OCI-LY3 (cell line): ENCODE measurements around the gene CAPN10.

Experiments
- CTCF ChIP-seq: fragments of 200-600, 300-600 bp; sonication (generic); IDR thresholded peaks from 2 replicates; pipeline ENCODE4 v1.5.1; 2014; ENCODE audit warnings: antibody characterized with exemption, low read length, low read depth
- EZH2phosphoT487 ChIP-seq: fragments of 200-600 bp; shearing (Covaris generic); IDR thresholded peaks from 2 replicates; pipeline ENCODE4 v1.6.1; 2018; ENCODE audit warnings: antibody characterized with exemption, mixed run types, low read depth

DNA sequence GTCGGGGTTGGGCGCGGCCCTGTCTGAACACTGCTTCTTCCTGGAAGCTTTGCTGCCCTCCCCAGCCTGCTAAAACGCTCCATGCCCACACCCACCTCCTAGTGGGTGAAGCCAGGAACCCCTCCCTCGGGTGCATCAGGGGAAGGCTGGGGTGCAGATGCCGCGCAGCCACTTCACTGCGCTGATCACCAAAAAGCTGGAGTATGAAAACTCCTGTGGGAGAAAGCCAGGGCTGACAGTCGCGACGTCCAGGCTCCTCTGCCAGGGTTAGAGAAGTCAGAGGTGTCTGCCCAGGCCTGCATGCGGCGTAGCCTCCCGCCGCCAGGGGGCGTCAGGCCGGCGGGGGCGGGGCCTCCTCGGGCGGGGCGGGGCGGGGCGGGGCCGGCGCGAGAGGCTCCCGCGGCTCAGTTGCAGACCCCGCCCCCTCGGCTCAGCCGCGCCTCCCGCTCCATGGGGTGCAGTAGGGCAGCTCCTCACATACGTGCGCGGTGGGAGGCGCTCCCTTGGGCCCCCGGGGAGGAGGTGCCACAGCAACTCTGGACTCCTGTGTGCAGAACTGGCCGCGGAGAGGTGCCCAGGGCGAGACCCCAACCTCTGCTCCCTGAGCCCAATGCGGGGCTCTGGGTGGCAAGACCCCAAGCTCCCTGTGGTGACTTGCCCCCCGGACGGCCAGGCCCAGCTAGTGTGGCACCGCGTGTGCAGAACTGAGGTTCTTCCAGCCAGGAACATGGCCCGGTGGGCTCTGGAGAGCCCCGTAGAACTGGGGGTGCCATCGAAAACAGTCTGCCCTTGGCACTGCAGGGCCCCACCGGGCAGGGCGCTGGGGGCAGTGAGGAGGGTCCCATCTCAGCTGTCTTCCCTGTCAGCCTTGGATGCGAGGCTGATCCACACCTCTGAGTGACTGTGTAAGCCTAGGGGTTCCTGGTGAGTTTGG is 20.1 kb upstream of the CAPN10 start:
- TF ChIP-seq CTCF (peak; percentile 58), EZH2phosphoT487 (no peak)
